ENCODE measurements around the gene MACF1. TPM values are rescaled to one million over a fixed set of nuclear protein-coding genes. Genes with fewer than 3 reads are reported as not detected.

Gene MACF1
- total RNA-seq, 1 donor from 2014 or later = 396 TPM

DNA sequence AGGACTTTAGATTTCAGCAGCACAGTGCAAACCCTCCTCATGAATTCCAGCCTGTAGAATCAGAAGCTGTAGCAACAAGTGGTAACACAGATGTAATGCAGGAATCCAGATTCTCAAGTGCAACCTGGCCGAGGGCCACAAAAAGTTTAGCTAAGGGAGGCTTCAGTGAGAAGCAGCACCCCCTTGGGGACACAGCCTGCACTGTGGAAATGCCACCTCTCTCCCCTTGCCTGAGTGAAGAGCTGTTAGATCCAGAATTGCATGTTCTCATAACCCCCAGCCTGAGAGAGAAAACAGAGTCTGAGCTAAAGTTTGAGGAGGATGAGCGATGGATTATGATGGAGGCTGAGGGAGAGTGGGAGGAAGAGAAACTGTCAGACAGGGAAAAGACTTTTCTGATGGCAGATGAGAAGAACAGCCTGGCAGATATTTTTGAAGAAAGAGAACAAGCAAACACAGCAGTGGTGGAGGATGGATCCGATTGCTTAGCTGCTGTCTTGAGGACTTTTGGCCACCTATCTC lies 206.5 kb downstream of the MACF1 start:
- intact Hi-C loops (cut with micrococcal nuclease) = no loop called here

DNA sequence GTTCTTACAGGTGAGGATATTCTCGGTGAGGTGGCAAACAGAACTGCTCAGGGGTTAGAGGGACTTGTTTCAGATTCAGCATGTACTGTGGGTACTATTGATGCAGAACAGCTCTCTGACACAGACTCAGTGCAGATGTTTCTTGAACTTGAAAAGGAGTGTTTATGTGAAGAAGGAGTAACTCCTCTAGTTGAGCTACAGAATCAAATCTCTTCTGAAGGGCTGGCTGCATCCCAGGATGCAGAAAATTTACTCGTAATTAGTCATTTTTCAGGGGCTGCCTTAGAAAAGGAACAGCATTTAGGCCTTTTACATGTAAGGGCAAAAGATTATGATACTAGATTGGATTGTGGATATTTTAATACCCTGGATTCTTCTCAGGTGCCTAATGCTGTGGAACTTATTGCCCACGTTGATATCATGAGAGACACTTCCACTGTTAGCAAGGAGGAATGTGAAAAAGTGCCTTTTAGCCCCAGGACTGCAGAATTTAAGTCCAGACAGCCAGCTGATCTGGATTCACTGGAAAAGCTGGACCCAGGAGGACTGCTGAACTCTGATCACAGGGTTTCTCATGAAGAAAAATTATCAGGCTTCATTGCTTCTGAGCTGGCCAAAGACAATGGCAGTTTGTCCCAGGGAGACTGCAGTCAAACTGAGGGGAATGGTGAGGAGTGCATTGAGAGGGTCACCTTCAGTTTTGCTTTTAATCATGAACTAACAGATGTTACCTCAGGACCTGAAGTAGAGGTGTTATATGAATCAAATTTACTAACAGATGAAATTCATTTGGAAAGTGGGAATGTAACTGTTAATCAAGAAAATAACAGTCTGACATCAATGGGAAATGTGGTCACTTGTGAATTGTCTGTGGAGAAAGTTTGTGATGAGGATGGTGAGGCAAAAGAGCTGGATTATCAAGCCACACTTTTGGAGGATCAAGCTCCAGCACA lies 207.3 kb downstream of the MACF1 start:
- intact Hi-C loops (cut with micrococcal nuclease) = no loop called here

DNA sequence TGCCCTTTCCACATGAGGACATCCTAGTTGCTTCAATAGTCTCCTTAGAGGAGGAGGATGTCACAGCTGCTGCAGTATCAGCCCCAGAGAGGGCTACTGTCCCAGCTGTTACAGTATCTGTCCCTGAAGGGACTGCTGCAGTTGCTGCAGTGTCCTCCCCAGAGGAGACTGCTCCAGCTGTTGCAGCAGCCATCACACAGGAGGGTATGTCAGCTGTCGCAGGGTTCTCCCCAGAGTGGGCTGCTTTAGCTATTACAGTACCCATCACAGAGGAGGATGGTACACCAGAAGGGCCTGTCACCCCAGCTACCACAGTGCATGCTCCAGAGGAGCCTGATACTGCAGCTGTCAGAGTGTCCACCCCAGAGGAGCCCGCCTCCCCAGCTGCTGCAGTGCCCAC lies 208.4 kb downstream of the MACF1 start:
- intact Hi-C loops (cut with micrococcal nuclease) = no loop called here

DNA sequence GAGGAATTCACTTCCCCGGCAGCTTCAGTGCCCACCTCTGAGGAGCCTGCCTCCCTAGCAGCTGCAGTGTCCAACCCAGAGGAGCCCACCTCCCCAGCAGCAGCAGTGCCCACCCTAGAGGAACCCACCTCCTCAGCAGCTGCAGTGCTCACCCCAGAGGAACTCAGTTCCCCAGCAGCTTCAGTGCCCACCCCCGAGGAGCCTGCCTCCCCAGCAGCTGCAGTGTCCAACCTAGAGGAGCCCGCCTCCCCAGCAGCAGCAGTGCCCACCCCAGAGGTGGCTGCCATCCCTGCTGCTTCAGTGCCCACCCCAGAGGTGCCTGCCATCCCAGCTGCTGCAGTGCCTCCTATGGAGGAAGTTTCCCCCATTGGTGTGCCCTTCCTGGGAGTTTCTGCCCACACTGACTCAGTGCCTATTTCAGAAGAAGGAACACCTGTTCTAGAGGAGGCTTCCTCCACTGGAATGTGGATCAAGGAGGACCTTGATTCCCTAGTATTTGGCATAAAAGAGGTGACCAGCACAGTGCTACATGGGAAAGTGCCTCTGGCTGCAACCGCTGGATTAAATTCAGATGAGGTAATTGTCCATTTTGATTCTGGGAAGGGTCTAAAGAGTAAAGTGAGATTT lies 209.5 kb downstream of the MACF1 start:
- intact Hi-C loops (cut with micrococcal nuclease) = no loop called here

DNA sequence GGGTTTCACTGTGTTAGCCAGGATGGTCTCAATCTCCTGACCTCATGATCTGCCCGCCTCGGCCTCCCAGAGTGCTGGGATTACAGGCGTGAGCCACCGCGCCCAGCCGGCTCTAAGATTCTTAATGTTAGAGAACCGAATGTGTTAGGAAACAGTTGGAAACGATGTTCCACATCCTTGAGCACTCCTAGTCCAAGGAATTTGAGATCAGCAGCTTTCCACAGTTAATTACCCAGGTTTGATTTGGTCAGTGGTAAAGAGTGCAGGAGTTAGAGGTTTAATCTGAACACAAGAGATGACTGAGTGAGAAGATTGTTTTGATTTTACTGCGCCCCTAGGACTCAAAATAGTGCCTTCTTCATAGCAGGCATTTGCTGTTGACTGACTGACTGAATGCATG lies 211.1 kb downstream of the MACF1 start:
- intact Hi-C loops (cut with micrococcal nuclease) = no loop called here

DNA sequence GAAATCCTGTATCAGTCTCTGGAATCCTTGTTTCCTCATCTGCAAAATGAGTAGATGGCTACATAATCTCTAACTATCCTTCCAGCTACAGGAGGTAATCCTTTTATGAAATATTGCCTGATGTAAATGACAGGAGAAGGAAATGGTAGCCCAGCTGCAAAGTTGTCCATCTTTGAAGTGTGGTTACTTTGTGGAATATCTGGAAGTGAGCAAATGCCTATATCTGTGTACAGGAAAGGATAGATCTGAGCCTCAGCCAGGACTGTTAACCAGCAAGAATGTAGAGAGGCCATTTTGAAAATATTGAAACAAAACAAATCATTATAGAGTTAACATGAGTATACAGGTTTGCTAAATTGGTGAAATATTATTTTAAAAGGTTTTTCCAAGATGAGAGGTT lies 212.1 kb downstream of the MACF1 start:
- intact Hi-C loops (cut with micrococcal nuclease) = no loop called here

DNA sequence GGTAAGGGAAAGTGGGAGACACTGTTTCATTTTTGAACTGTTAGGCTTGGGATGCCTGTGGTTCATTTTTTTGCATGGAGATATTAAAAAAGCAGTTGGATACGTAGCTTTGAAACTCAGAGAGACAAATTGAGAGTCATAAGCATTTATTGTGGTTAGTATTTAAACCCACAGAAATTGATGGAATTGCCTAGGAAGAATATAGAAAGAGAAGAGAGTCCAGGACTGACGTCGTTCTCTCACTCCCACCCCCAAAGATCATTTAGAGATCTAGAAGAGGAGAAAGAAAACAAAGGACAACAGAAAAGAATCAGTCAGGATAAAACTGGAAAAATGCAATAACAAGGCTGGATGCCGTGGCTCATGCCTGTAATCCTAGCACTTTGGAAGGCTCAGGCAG lies 213.7 kb downstream of the MACF1 start:
- intact Hi-C loops (cut with micrococcal nuclease) = no loop called here

DNA sequence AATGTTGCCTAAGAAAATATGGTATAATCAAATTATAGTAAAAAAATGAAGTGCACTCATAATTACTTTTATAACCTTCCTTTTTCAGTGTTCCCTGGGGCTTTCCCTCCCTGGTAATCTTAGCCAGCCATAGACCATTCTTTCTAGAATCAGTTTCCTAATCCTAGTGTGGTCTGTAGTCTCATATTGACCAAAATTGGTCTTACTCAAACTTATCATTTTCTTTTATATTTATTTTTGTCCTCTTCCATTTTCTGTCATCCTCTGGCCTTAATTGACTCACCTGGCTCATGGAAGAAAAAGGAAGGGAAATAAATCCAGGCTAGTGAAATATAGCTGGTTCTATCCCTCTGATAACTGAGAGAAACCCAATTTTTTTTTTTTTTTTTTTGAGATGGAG lies 216.0 kb downstream of the MACF1 start:
- intact Hi-C loops (cut with micrococcal nuclease) = no loop called here

DNA sequence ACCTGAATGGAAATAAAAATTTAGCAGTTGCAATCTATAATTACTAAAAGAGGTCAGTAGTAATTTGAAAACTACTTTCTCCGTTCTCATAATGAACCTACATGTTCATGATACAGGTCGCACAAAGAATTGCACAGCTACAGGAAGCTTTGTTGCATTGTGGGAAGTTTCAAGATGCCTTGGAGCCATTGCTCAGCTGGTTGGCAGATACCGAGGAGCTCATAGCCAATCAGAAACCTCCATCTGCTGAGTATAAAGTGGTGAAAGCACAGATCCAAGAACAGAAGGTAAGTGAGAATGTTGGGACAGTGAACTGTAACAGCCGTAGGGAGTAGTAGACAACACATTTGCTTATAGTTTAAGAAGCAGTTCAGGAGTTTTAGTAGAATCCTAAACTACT lies 218.1 kb downstream of the MACF1 start:
- intact Hi-C loops (cut with micrococcal nuclease) = no loop called here

DNA sequence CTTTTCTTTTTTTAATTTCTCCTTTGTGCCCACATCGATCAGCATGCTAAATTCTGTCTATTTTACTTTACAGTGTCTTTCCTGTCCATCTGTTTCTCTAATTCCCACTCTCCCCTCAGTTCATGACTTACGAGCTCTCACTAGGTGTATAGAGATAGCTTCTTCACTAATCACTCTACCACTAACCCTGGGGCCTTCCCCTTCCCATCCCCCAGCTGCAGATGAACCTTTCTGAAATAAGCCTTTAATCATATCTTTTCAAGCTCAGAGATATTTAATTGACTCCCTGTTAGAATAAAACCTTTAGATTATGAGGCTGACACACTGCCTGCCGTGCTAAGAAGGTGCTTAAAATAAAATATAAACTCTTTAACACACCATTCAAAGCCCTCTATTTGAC lies 220.7 kb downstream of the MACF1 start:
- intact Hi-C loops (cut with micrococcal nuclease) = no loop called here

DNA sequence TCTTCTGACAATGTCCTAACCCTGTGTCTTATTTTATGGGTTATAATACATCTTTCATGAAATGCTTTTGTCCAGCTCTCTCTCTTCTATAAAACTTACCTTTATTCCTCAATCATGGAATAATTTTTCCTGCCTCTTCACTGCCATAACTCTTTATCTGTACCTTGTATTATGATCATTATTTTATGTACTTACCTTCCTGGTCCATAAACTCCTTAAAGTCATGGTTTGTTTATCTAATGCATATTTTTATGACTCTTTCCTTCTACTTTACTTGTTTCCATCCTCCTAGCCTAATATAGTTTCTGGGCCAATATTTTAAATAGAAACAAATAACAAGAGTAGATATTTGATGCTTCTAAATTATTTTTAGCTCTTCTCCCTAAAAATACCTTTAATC lies 221.1 kb downstream of the MACF1 start:
- intact Hi-C loops (cut with micrococcal nuclease) = no loop called here

DNA sequence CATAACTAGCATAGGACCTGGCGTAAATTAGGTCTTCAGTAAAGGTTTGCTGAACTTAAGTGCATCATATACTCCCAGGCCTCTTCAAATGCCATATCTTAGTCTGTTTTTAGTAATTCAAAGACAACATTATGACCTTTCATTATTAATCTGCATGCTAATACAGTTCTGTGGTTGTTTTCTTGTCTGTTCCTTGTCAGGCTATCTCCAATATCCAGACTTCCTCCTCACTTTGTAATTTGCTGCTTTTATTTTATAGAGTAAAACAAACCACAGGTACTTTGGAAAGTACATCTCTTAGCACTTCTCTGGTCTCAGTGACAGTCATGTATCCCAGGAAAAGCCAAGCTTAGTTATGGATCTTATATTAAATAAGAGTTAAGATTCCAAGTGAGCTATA lies 221.9 kb downstream of the MACF1 start:
- intact Hi-C loops (cut with micrococcal nuclease) = no loop called here

DNA sequence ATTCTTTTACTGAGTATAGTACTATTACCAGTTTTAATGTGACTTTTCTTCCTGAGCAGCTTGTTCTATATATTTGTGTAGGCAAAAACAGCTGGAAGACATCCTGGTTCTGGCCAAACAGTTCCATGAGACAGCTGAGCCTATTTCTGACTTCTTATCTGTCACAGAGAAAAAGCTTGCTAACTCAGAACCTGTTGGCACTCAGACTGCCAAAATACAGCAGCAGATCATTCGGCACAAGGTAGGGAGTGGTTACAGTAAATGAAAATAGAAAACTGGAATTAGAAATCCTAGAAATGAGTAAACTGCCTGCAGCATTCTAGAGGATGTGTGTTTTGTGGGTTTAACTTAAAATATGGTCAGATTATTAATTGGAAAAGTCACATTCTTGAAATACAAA lies 222.9 kb downstream of the MACF1 start:
- intact Hi-C loops (cut with micrococcal nuclease) = no loop called here

DNA sequence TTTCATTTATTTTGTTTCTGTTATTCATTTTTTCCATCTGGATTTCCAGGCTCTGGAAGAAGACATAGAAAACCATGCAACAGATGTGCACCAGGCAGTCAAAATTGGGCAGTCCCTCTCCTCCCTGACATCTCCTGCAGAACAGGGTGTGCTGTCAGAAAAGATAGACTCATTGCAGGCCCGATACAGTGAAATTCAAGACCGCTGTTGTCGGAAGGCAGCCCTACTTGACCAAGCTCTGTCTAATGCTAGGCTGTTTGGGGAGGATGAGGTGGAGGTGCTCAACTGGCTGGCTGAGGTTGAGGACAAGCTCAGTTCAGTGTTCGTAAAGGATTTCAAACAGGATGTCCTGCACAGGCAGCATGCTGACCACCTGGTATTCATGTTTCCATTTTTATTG lies 223.4 kb downstream of the MACF1 start:
- intact Hi-C loops (cut with micrococcal nuclease) = no loop called here

DNA sequence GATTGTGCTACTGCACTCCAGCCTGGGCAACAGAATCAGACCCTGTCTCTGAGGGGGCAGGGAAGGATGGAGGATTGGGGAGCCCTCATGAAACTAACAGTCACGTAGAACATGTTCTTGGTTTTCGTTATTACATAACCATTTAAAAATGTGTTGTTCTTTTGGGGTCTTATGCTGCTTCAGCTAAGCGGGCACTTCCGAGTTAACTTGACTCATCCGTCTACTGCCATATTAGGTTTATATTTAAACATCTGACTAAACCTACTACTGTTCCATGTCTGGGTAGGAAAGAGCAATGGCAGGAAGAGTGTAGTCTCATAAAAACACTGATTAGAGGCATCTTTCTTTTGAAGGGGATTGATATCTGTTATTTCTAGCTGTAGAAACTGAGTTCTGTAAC lies 227.4 kb downstream of the MACF1 start:
- intact Hi-C loops (cut with micrococcal nuclease) = no loop called here

DNA sequence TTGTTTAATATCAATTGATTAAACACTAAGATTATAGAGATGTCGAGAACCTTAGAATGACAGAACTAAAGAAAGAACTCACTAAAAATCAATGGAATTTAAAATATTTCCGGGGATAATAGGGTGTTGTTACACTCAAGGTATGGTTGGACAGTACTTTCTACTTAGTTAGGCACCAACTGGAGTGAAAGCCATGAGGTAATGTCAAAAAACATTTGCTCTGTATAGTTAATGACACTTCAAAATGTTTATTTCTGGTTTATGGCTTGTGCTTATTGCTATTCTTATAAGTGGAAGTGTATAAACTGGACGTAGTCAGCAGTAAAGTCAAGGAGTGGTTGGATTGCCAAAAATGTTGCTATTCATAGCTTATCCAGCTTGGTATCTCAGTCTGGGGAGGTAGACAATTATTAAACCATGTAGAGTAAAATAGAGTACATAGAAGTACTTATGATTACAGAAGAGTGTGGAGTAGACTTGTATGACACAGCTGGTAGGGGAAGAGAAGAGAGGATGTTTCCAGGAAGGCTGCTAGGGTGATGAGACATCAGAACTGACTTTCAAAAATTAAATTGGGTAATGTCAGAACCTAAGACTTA lies 230.4 kb downstream of the MACF1 start:
- intact Hi-C loops (cut with micrococcal nuclease) = no loop called here

DNA sequence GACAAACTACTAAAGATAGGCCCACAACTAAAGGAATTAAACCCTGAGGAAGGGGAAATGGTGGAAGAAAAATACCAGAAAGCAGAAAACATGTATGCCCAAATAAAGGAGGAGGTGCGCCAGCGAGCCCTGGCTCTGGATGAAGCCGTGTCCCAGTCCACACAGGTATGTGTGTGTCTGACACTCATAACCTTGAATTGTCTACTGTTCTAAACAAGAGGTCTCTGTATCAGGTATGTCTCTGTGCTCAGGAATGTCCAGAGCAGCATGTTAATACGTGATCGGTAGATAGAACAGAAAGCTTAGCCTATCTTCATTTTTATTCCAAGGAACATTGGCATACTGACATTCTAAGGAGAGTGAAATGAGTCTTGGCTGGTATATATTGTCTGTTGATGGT lies 231.1 kb downstream of the MACF1 start:
- intact Hi-C loops (cut with micrococcal nuclease) = no loop called here

DNA sequence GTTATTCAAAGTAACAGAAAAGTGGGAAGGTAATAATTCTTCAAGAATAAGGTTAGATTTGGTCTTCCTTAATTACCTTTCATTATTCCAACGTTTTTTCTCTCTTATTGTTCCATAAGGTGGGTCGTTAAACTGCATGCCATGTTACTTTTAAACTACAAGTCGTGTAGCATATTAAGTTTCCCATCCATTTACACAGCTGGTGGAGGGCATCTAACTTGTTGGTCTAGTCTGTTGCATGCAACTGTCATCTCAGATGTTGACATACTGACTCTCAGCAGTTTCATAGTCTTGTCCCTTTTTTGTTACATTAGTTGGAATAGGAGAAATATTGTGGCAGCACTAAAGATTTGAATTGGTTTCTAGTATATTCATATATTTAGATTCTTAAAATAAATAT lies 232.3 kb downstream of the MACF1 start:
- intact Hi-C loops (cut with micrococcal nuclease) = no loop called here

DNA sequence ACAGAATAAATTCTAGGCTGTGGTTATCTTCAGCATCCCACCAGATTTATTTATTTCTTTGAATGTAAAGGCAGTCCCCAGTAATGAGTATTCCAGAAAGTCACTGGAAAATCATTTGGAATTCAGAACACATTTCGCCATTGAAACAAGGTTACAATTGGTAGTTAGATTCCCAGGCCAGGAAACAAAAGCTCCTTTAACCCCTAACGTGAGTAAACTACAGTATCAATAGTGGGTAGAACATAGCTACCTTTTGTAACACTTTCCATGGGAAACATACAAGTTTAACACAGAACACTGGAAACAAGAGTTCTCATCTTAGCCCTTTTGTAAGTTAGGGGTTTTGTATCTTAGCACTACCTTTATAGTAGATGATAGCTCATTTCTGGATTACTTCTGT lies 233.5 kb downstream of the MACF1 start:
- intact Hi-C loops (cut with micrococcal nuclease) = no loop called here

DNA sequence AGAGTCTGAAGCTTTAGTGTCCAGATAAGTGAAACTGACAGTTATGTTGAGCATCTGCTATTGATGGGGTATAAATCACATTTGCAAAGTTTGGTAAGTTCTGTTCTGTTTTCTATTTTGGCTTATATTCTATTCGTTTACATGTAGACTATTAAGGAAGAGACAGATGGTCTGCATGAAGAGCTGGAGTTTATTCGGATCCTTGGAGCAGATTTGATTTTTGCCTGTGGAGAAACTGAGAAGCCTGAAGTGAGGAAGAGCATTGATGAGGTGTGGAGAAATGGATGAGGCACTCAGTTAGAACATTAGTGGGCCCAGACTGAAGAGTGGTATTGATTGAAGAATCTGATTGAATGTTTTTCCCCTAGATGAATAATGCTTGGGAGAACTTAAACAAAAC lies 236.4 kb downstream of the MACF1 start:
- intact Hi-C loops (cut with micrococcal nuclease) = no loop called here

DNA sequence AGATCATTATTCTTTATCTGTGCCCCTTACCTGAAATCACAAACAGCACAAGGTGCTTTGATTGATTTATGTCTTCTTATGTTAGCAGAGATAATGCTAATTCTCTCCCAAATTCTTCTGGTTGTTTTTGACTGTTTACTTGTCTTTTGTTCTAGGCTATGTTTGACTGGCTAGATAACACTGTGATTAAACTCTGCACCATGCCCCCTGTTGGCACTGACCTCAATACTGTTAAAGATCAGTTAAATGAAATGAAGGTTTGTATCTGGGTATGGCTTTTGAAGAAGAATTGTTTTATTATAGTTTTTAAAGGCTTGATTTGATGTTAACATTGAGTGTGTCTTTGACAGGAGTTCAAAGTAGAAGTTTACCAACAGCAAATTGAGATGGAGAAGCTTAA lies 237.3 kb downstream of the MACF1 start:
- intact Hi-C loops (cut with micrococcal nuclease) = no loop called here

DNA sequence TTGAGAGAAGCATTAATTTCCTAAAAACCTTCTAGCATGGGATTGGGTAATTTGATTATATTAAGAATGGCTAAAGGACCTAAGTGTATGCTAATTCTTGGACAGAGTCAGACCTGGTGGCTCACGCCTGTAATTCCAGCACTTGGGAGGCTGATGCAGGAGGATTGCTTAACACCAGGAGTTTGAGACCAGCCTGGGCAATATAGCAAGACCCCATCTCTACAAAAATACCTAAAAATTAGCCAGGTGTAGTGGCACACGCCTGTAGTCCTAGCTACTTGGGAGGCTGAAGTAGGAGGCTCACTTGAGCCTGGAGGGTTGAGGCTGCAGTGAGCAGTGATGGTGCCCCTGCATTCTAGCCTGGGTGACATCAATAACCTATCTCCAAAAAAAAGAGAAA lies 241.1 kb downstream of the MACF1 start:
- intact Hi-C loops (cut with micrococcal nuclease) = no loop called here

All from T-helper 2 cell treated with Interferon-gamma antibody and Interleukin-4, amounts not matched to agents 100 ng/mL and 5 ng/mL, for 36 hours (primary cell).